Psoas muscle (tissue), 8 donors: ENCODE data around the gene GAS5. TPM values are rescaled to one million over a fixed set of nuclear protein-coding genes. Genes with fewer than 3 reads are reported as not detected.
A peak's percentile ranks its signal among the peaks of the same experiment; 100 is the strongest.

ENCODE experiments used
- ATAC-seq, 4 donors: fragments of 200-7000 bp; cut with Tn5 transposase; one replicate each; pipeline ENCODE4 v1.9.1; 2020; ENCODE audit warnings: moderate library complexity in 3 of 4, mild to moderate bottlenecking in 2 of 4
- DNase-seq, 2 donors: peaks; one replicate each; pipeline ENCODE4 v3.0.0-alpha.2; 2020
- H3K27ac ChIP-seq: fragments of 200-600 bp; one replicate; pipeline ENCODE4 v1.8.0; 2022
- H3K27me3 ChIP-seq, 3 donors: fragments of 200-600 bp in 1 of 3; one replicate each; pipeline versions ENCODE4 v1.6.1 to v1.8.0; 2013 to 2022; ENCODE audit warnings: low read length in 2 of 3, mild to moderate bottlenecking in 2 of 3, moderate library complexity in 1 of 3; ENCODE audit not compliant: insufficient read depth in 3 of 3
- H3K36me3 ChIP-seq, 2 donors: fragments of 200-600 bp in 1 of 2; one replicate each; pipeline versions ENCODE4 v1.6.1 to v1.8.0; 2013 to 2022; ENCODE audit warnings: low read depth in 1 of 2, mild to moderate bottlenecking in 1 of 2, moderate library complexity in 1 of 2; ENCODE audit not compliant: insufficient read depth in 1 of 2
- H3K4me1 ChIP-seq: fragments of 200-600 bp; one replicate; pipeline ENCODE4 v1.8.0; 2022
- H3K4me3 ChIP-seq: fragments of 200-600 bp; one replicate; pipeline ENCODE4 v1.8.0; 2022; ENCODE audit warnings: mild to moderate bottlenecking
- H3K9me3 ChIP-seq: fragments of 200-600 bp; one replicate; pipeline ENCODE4 v1.8.0; 2022
- CTCF ChIP-seq: fragments of 200-600 bp; IDR thresholded peaks from one replicate; pipeline ENCODE4 v1.8.0; 2022; ENCODE audit warnings: antibody characterized with exemption
- whole genome bisulfite sequencing, 3 donors: extraction: QIAGEN DNeasy Blood & Tissue Kit; methylation state at CpG; one replicate each; pipeline versions ENCODE4 v1.1.6 to v1.1.7; 2013; 5-methylcytosine and 5-hydroxymethylcytosine counted together
- intact Hi-C, 2 donors: fragments of 100-400 bp; cut with DNase I; formaldehyde crosslinking; loops; one replicate each; pipeline versions ENCODE4 v1.11.0 to v1.14.2; 2022
- polyA plus RNA-seq, 3 donors: library from polyadenylated mRNA; stranded (reverse); fragments of 200-250 nt; gene quantifications; one replicate each; pipeline ENCODE4 v1.2.3, GENCODE V29; 2013
- total RNA-seq, 4 donors: library from RNA; stranded (reverse); fragmentation: NEBNext Ultra II Directional in 2 of 4; extraction: Animal tissue kit (Norgen Biotek cat#: 25700) in 2 of 4; gene quantifications; one replicate each; pipeline versions ENCODE4 v1.2.1 to v1.2.4, GENCODE V29; 2021 to 2023
- donor health status: healthy with polysubstance abuse.
- donor health status: DM: no; HTN: no; CAD: no; lungs with moderate emphysema.
- donor health status: Bipolar disorder and iron deficiency.
- donor health status: healthy.
- donor health status: DM: yes; HTN: yes; CAD: no.
- donor health status: DM: no; HTN: no; CAD: no.
- donor health status: DM: no; HTN: no; CAD: no.
- donor health status: DM: yes; HTN: yes; CAD: no.

Gene GAS5
- total and polyA plus RNA-seq, 7 donors, result 70.0 to 222 (median 118) TPM

GRCh38 chr1:173824315-173825081 is 43.3 kb downstream of the GAS5 start, which contains the start of the genes CENPL and DARS2:
TSS of gene CENPL (minus strand) at chr1:173824883. CDS start at chr1:173811299, 13,584 bp downstream.
TSS of gene DARS2 (plus strand) at chr1:173824673. CDS start at chr1:173825230, 557 bp downstream.
- no peaks in the 10 kb centered on the region for H3K9me3 ChIP-seq
- H3K27me3 ChIP-seq, result no peaks in the 10 kb centered on the region
- H3K4me1 ChIP-seq, result peaks cover 13% of the 10 kb centered on the region
- H3K4me3 ChIP-seq, result peak within 1 kb of the TSS; percentile 76
- ATAC-seq, result peak; percentile 98
- peaks cover 0 to 24% of the 10 kb centered on the region in 2 donors for H3K36me3 ChIP-seq
- intact Hi-C loops, result loop anchor here (2.0 to 10.0 kb wide), 4 partner anchors 43 to 404 kb away; partner anchors contain the start of genes GAS5 (in 1 of the 2), PRDX6 (in 1 of the 2) and ZBTB37 (in 1 of the 2)
- TF ChIP-seq CTCF, result no peak
- H3K27ac ChIP-seq, result peak within 1 kb of the TSS; percentile 91
- DNase-seq, result peak; percentile 97 to 98
- 0 to 1% (median 0%) methylated on average over 55 of the region's 55 CpGs for WGBS, 3 donors

GRCh38 chr1:173823781-173824314 is 43.9 kb downstream of the GAS5 start:
- Histone ChIP-seq H3K27ac (peak overlapping the region; percentile 91), H3K27me3 (no peaks in the 10 kb centered on the region), H3K4me3 (peak overlapping the region; percentile 76), H3K4me1 (peaks cover 13% of the 10 kb centered on the region), H3K36me3 (peaks cover 0 to 22% of the 10 kb centered on the region in 2 donors), H3K9me3 (no peaks in the 10 kb centered on the region)
- intact Hi-C loops, result loop anchor here (2.0 to 10.0 kb wide), 4 partner anchors 43 to 403 kb away; partner anchors contain the start of genes GAS5 (in 1 of the 2), PRDX6 (in 1 of the 2) and ZBTB37 (in 1 of the 2)
- ATAC-seq, result no peak
- TF ChIP-seq CTCF, result no peak
- 0 to 1% (median 0%) methylated on average over 25 of the region's 25 CpGs for WGBS, 3 donors
- DNase-seq, result no peak

GRCh38 chr1:173821680-173822079 is 46.1 kb downstream of the GAS5 start:
- Histone ChIP-seq H3K9me3 (no peaks in the 10 kb centered on the region), H3K27ac (no peak overlapping the region), H3K36me3 (peaks cover 0 to 21% of the 10 kb centered on the region in 2 donors), H3K4me1 (peaks cover 11% of the 10 kb centered on the region), H3K27me3 (no peaks in the 10 kb centered on the region), H3K4me3 (no peak overlapping the region)
- DNase-seq, result no peak
- TF ChIP-seq CTCF, result no peak
- intact Hi-C loops, result loop anchor here (5.0 to 10.0 kb wide), 3 partner anchors 46 to 387 kb away; partner anchors contain the start of genes GAS5 (in 1 of the 2), PRDX6 (in 1 of the 2) and ZBTB37 (in 1 of the 2)
- 93 to 98% (median 95%) methylated on average over 4 of the region's 4 CpGs for WGBS, 3 donors
- no peak for ATAC-seq

- ATAC-seq (no peak), DNase-seq (no peak)
- no peak overlapping the region for H3K4me3 ChIP-seq
- intact Hi-C loops, result no loop called here
- no peaks in the 10 kb centered on the region for H3K27me3 ChIP-seq
- peaks cover 0 to 21% of the 10 kb centered on the region in 2 donors for H3K36me3 ChIP-seq
- no peak for TF ChIP-seq CTCF
- WGBS, 3 donors, result 89 to 95% (median 92%) methylated on average over 1 of the region's 1 CpG
- H3K9me3 ChIP-seq, result no peaks in the 10 kb centered on the region
- H3K27ac ChIP-seq, result no peak overlapping the region
- H3K4me1 ChIP-seq, result peaks cover 2% of the 10 kb centered on the region
Observed at GRCh38 chr1:173818459-173818858, 49.3 kb downstream of the GAS5 start.

Other genes with a start within 250 kb of the GAS5 start
- gene TEX50, start 232.7 kb downstream of the GAS5 start, total RNA-seq, result not detected
- not detected for gene TEX50, start 232.7 kb downstream of the GAS5 start, polyA plus RNA-seq
- gene ANKRD45, start 198.1 kb downstream of the GAS5 start, total RNA-seq, result not detected
- under 1 TPM in 1 of 3 donors, not detected in 2; 0.05 TPM for gene ANKRD45, start 198.1 kb downstream of the GAS5 start, polyA plus RNA-seq
- gene KLHL20, start 153.0 kb downstream of the GAS5 start, total RNA-seq, result 10 to 100 TPM; 11.3 to 19.6 (median 15.7) TPM
- 10 to 100 TPM in 1 of 3 donors, 1 to 10 TPM in 2; 7.8 to 17.1 (median 8.8) TPM for gene KLHL20, start 153.0 kb downstream of the GAS5 start, polyA plus RNA-seq
- gene DARS2, start 43.3 kb downstream of the GAS5 start, total RNA-seq, result 10 to 100 TPM in 1 of 4 donors, 1 to 10 TPM in 3; 5.7 to 14.3 (median 6.7) TPM
- 10 to 100 TPM in 1 of 3 donors, 1 to 10 TPM in 2; 4.5 to 12.7 (median 7.3) TPM for gene DARS2, start 43.3 kb downstream of the GAS5 start, polyA plus RNA-seq
- gene CENPL, start 43.1 kb downstream of the GAS5 start, total RNA-seq, result 1 to 10 TPM; 2.1 to 6.7 (median 4.4) TPM
- gene CENPL, start 43.1 kb downstream of the GAS5 start, polyA plus RNA-seq, result 1 to 10 TPM; 2.9 to 7.0 (median 6.5) TPM
- 1 to 10 TPM; 5.5 to 8.2 (median 6.8) TPM for gene ZBTB37, start 391 bp upstream of the GAS5 start, total RNA-seq
- 1 to 10 TPM; 1.0 to 2.9 (median 2.5) TPM for gene ZBTB37, start 391 bp upstream of the GAS5 start, polyA plus RNA-seq
- gene SERPINC1, start 49.3 kb upstream of the GAS5 start, total RNA-seq, result under 1 TPM in 2 of 4 donors, not detected in 2; 0.22 to 0.51 TPM
- 1 to 10 TPM in 1 of 3 donors, under 1 TPM in 1, not detected in 1; 0.08 to 5.3 TPM for gene SERPINC1, start 49.3 kb upstream of the GAS5 start, polyA plus RNA-seq
- 10 to 100 TPM; 21.8 to 39.1 (median 29.4) TPM for gene RC3H1, start 154.4 kb upstream of the GAS5 start, total RNA-seq
- 10 to 100 TPM in 1 of 3 donors, 1 to 10 TPM in 2; 2.9 to 23.0 (median 5.7) TPM for gene RC3H1, start 154.4 kb upstream of the GAS5 start, polyA plus RNA-seq